HEK293T (cell line): Measurements from ENCODE around the gene SDR42E2.
A peak's percentile ranks its signal among the peaks of the same experiment; 100 is the strongest.

Source experiments
- CTCF ChIA-PET: fragments of 350-600 bp; formaldehyde crosslinking; extraction: SDS; loops from one replicate; lab custom pipeline; 2021; ENCODE audit warnings: antibody characterized with exemption, inconsistent platforms; lab: Yijun Ruan, JAX
- POLR2A ChIA-PET: fragments of 350-600 bp; formaldehyde crosslinking; extraction: SDS; loops from one replicate; lab custom pipeline; 2020; ENCODE audit warnings: antibody characterized with exemption, inconsistent platforms; lab: Yijun Ruan, JAX
- DNase-seq: peaks from one replicate; pipeline ENCODE4 v3.0.0; 2012; ENCODE audit warnings: mixed read lengths; ENCODE audit errors: extremely low spot score
- ARNT ChIP-seq: fragments of 450-650 bp; IDR thresholded peaks from 2 replicates; pipeline ENCODE4 v1.6.1; 2017; ENCODE audit warnings: mild to moderate bottlenecking
- BHLHE40 ChIP-seq: fragments of 450-650 bp; IDR thresholded peaks from 2 replicates; pipeline ENCODE4 v1.6.1; 2016; ENCODE audit warnings: mild to moderate bottlenecking, moderate library complexity, borderline replicate concordance
- CTBP1 ChIP-seq: fragments of 450-650 bp; IDR thresholded peaks from 2 replicates; pipeline ENCODE4 v1.6.1; 2016; ENCODE audit warnings: borderline replicate concordance
- ELF4 ChIP-seq: fragments of 450-650 bp; IDR thresholded peaks from 2 replicates; pipeline ENCODE4 v1.6.1; 2017; ENCODE audit warnings: antibody characterized with exemption
- FOXA1 ChIP-seq: fragments of 450-650 bp; IDR thresholded peaks from 2 replicates; pipeline ENCODE4 v1.6.1; 2016; ENCODE audit warnings: mild to moderate bottlenecking
- FOXK2 ChIP-seq: fragments of 450-650 bp; IDR thresholded peaks from 2 replicates; pipeline ENCODE4 v1.6.1; 2016; ENCODE audit warnings: mild to moderate bottlenecking
- FOXM1 ChIP-seq: fragments of 450-650 bp; IDR thresholded peaks from 2 replicates; pipeline ENCODE4 v1.6.1; 2017; ENCODE audit warnings: mild to moderate bottlenecking, borderline replicate concordance
- HDGF ChIP-seq: fragments of 450-650 bp; IDR thresholded peaks from 2 replicates; pipeline ENCODE4 v1.6.1; 2017; ENCODE audit warnings: antibody characterized with exemption, borderline replicate concordance
- L3MBTL2 ChIP-seq: fragments of 450-650 bp; conservative IDR thresholded peaks from 2 replicates; pipeline ENCODE4 v1.6.1; 2016; ENCODE audit warnings: mild to moderate bottlenecking
- LEF1 ChIP-seq: fragments of 450-650 bp; IDR thresholded peaks from 2 replicates; pipeline ENCODE4 v1.6.1; 2017; ENCODE audit warnings: mild to moderate bottlenecking, borderline replicate concordance
- NFRKB ChIP-seq: fragments of 450-650 bp; IDR thresholded peaks from 2 replicates; pipeline ENCODE4 v1.6.1; 2016; ENCODE audit warnings: mild to moderate bottlenecking, moderate library complexity
- PKNOX1 ChIP-seq: fragments of 450-650 bp; IDR thresholded peaks from 2 replicates; pipeline ENCODE4 v1.6.1; 2016
- SP1 ChIP-seq: fragments of 450-650 bp; IDR thresholded peaks from 2 replicates; pipeline ENCODE4 v1.6.1; 2017
- SUZ12 ChIP-seq: fragments of 450-650 bp; IDR thresholded peaks from 2 replicates; pipeline ENCODE4 v1.6.1; 2016; ENCODE audit warnings: mild to moderate bottlenecking
- TARDBP ChIP-seq: fragments of 450-650 bp; IDR thresholded peaks from 2 replicates; pipeline ENCODE4 v1.6.1; 2016
- ZNF384 ChIP-seq: fragments of 450-650 bp; IDR thresholded peaks from 2 replicates; pipeline ENCODE4 v1.6.1; 2016

The SDR42E2 gene

GRCh38 chr16:22217890-22218730, 55.8 kb downstream of the SDR42E2 start:
- ChIA-PET POLR2A (no interaction called here), CTCF (no interaction called here)
- TF ChIP-seq FOXA1 (no peak), ZNF384 (no peak), ELF4 (no peak), NFRKB (no peak)
- no peak for DNase-seq

- TF ChIP-seq ELF4: no peak
- TF ChIP-seq PKNOX1: no peak
- TF ChIP-seq HDGF: no peak
- TF ChIP-seq ZNF384: no peak
- TF ChIP-seq FOXM1: no peak
- no peak for TF ChIP-seq FOXA1
- TF ChIP-seq TARDBP: no peak
- POLR2A ChIA-PET: no interaction called here
- CTCF ChIA-PET: interaction anchor here (1.3 kb wide), 1 partner anchor 10 kb away, joined by 3 read pairs; no protein-coding TSS in a partner anchor
- no peak for DNase-seq
These were observed 57.2 kb downstream of the SDR42E2 start for GRCh38 chr16:22219389-22220068.

DNA sequence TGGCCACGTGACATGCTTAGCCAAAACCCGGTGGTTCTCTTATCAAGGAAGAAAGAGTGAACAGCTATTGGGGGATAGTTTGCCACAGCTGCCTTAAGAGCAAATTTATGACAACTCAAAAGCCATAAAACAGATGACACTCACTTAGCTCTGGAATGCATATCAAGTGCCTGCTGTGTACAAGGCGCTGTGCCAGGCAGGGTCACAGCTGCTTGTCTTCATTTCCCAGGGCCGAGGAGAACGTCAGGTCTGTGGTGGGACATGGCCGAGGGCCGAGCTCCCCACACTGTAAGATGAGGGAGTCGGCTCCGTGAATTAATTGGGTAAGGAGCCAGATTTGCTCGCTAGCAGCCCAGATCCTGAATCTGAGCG, 57.7 kb downstream of the SDR42E2 start:
- TF ChIP-seq CTBP1 (no peak), PKNOX1 (peak; percentile 59), FOXK2 (no peak)
- POLR2A ChIA-PET: no interaction called here
- no peak for DNase-seq
- CTCF ChIA-PET: interaction anchor here (1.3 kb wide), 1 partner anchor 11 kb away, joined by 3 read pairs; no protein-coding TSS in a partner anchor

DNA sequence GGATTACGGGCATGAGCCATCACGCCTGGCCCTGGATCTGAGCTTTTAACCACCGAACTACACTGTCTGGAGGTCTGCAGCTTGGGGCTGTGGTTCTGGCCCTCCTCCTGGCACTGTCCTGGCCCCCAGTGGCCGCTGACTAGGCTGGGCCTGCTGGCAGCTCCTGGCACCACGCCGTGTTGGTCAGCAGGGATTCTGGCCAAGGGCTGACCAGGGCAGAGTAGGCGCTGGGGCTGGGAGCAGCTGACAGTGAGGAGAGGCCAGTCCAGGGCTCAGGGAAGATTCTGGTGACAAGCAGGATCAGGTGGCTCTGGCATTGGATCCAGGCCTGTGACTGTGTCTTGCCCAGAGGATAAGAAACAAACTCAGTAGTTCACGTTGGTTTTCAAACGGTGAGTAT, 58.4 kb downstream of the SDR42E2 start:
- POLR2A ChIA-PET: interaction anchor here (0.5 kb wide), 1 partner anchor 89 kb away, joined by 3 read pairs; no protein-coding TSS in a partner anchor
- no peak for TF ChIP-seq NFRKB
- no peak for TF ChIP-seq ZNF384
- no peak for TF ChIP-seq CTBP1
- TF ChIP-seq L3MBTL2: no peak
- TF ChIP-seq ARNT: no peak
- TF ChIP-seq FOXA1: no peak
- TF ChIP-seq PKNOX1: no peak
- TF ChIP-seq FOXK2: no peak
- no peak for TF ChIP-seq SUZ12
- no peak for TF ChIP-seq ELF4
- TF ChIP-seq SP1: no peak
- TF ChIP-seq LEF1: no peak
- DNase-seq: no peak
- CTCF ChIA-PET: no interaction called here

DNA sequence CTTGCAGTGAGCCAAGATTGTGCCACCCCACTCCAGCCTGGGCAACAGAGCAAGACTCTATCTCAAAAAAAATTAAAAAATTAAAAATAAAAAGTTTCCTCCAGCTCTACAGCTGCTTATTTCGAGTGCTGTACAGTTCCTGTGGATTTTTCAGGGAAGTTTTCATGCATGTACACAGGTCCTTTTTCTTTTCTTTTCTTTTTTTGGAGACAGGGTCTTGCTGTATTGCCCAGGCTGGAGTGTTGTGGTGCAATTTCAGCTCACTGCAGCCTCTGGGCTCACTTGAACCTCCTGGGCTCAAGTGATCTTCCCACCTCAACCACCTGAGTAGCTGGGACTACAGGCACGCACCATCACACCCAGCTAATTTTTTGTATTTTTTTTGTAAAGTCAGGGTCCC, 59.7 kb downstream of the SDR42E2 start:
- TF ChIP-seq ARNT (no peak), FOXM1 (no peak), TARDBP (no peak), L3MBTL2 (no peak), FOXK2 (no peak), LEF1 (no peak), NFRKB (no peak), FOXA1 (no peak), HDGF (no peak), BHLHE40 (no peak), ZNF384 (no peak), SUZ12 (no peak), PKNOX1 (no peak), CTBP1 (no peak), SP1 (no peak), ELF4 (no peak)
- POLR2A ChIA-PET: no interaction called here
- CTCF ChIA-PET: no interaction called here
- DNase-seq: no peak

- no peak for DNase-seq
- POLR2A ChIA-PET: no interaction called here
- CTCF ChIA-PET: interaction anchor here (0.6 kb wide), 1 partner anchor 11 kb away, joined by 4 read pairs; no protein-coding TSS in a partner anchor
- TF ChIP-seq FOXA1 (no peak), FOXK2 (no peak), L3MBTL2 (no peak)
These were observed 60.7 kb downstream of the SDR42E2 start for GRCh38 chr16:22222998-22223397.
